Kasumi-1 (cell line): ENCODE data around the gene PSG4.
"Not testable (repeated sequence)": the region's sequence is repeated elsewhere in the genome, so short reads cannot be mapped to it uniquely, and the experiment has no call there.

Source experiments
- DNase-seq, 2 experiments: peaks; one replicate each; lab custom pipeline; 2025; lab: John Stamatoyannopoulos, UW

Gene PSG4

DNA sequence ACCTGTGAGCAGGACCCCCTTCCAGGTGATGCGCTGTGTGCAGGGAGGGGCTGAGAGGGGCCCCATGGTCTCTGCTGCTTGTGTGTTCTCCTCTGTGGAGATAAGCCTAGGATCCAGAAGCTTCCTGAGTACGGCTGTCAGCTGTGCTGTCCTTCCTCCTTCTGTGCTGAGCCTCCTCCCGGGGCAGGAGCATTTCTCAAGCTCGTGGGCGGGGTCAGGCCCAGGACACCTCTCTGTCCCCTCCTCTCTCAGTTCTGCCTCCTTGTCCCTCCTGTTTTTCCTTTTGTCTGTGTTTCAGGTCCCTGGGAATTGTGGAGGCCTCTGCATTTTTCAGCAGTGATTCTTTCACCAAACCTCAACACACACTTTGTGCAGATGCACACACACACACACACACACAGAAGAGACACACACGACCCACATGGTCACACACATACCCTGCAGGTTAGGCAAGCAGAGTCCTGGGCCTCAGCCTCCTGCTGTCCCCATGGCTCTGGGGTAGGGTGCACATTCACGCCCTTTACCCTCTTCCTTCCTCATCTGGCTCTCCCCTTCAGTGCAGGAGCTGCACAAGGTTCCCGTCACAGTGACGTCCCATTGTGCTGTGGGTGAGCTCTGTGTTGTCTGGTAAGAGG lies at the start of gene PSG4:
Gene PSG4 (minus strand): TSS at position 168 of the 635 bp plus-strand sequence. CDS start 102 bp downstream, at position 66.
- DNase-seq = not testable (repeated sequence)

DNA sequence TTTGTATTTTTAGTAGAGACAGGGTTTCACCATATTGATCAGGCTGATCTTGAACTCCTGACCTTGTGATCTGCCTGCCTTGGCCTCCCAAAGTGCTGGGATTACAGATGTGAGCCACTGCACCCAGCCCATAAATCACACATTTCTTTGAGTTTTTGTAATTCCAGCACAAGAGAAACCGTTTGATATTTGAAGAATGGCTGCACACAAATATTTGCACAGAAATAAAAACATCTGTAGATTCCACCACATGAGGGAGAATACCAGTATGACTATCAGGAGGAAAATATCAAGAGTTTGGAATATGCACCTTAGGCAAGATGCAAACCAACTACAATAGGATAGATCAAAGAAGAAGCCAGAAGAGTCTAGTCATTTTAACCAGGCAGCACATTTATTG lies 46.0 kb upstream of the PSG4 start:
- not testable (repeated sequence) for DNase-seq

DNA sequence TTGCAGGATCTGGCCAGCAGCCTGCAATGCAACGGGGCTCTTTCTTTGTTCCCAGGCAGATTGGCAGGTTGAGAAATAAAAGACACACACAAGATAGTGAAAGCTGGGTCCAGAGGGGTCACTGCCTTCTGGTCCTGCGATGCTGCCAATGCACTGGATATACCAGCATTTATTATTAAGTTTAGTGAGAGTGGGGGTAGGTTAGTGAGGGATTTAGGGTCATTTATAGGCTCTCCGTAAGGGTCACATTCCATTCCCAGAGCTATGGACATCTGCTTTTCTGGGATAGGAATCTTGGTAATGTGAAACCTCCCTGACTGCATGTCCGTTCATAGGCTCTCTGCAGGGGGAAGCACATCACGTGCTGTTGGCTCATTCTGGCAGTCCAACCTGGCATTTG lies 44.9 kb upstream of the PSG4 start:
- DNase-seq = not testable (repeated sequence)

DNA sequence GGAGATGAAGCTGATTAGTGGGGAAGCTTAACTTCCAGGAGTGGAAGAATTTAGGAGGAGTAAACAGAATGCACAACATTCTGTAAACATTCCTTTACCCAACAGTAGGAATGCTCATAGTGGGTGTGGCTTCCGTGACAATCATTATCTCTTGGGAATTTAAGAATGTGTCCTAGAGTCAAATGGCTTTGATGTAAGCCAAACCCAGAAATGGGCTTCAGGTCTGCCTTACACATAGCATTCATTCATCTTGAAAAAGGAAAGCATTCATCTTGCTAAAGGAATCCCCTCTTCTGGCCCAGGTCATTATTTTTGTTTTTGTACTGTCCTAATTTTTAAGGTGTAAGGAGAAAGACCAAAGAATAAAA lies 43.2 kb upstream of the PSG4 start:
- DNase-seq = not testable (repeated sequence)

DNA sequence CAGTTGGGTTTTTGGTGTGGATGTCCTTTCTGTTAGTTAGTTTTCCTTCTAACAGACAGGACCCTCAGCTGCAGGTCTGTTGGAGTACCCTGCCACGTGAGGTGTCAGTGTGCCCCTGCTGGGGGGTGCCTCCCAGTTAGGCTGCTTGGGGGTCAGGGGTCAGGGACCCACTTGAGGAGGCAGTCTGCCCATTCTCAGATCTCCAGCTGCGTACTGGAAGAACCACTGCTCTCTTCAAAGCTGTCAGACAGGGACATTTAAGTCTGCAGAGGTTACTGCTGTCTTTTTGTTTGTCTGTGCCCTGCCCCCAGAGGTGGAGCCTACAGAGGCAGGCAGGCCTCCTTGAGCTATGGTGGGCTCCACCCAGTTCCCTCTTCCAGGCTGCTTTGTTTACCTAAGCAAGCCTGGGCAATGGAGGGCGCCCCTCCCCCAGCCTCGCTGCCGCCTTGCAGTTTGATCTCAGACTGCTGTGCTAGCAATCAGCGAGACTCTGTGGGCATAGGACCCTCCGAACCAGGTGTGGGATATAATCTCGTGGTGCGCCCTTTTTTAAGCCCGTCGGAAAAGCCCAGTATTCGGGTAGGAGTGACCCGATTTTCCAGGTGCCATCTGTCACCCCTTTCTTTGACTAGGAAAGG lies 41.9 kb upstream of the PSG4 start:
- not testable (repeated sequence) for DNase-seq

DNA sequence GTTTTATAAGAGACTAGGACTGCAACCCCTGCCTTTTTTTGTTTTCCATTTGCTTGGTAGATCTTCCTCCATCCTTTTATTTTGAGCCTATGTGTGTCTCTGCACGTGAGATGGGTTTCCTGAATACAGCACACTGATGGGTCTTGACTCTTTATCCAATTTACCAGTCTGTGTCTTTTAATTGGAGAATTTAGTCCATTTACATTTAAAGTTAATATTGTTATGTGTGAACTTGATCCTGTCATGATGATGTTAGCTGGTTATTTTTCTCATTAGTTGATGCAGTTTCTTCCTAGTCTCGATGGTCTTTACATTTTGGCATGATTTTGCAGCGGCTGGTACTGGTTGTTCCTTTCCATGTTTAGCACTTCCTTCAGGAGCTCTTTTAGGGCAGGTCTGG lies 40.4 kb upstream of the PSG4 start:
- not testable (repeated sequence) for DNase-seq

DNA sequence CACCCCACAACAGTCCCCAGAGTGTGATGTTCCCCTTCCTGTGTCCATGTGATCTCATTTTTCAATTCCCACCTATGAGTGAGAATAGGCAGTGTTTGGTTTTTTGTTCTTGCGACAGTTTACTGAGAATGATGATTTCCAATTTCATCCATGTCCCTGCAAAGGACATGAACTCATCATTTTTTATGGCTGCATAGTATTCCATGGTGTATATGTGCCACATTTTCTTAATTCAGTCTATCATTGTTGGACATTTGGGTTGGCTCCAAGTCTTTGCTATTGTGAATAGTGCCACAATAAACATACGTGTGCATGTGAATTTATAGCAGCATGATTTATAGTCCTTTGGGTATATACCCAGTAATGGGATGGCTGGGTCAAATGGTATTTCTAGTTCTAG lies 36.8 kb upstream of the PSG4 start:
- DNase-seq = not testable (repeated sequence)

DNA sequence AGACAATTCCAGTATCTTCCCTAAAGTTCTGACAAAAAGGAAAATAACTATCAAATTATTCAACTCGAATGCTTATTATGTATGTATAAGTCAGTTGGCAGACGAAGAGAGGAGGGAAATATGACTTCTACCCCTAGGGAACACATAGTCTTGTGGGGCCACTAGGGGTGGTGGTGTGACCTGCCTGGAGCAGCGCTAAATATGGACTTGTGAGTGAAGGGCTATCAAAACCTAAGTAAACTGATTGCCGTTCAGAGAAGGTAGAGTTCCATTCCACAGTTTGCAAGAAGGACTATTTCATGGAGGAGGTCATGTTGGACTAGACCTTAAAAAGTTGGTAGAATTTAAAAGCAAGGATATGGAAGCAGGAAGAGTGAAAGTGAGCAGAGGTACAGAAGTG lies 32.8 kb upstream of the PSG4 start:
- not testable (repeated sequence) for DNase-seq

DNA sequence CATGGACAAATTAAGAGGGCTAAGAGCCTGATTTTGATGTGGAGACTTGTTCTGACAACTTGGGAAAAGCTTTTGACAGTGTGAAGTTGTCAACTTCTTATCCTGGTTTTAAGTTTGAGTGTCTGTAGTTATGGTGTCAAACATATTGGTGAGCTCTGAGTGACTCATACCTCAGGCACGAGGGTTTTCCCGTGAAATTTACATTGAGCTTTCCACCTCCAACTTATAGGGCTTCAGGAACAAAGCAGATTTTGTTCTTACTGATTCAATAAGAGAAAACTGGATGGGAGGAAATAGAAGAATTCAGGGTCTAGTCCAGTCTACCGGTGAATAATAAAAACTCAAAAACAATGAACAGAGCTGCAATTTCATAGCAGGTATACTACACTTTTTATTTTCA lies 30.2 kb upstream of the PSG4 start:
- DNase-seq = not testable (repeated sequence)

DNA sequence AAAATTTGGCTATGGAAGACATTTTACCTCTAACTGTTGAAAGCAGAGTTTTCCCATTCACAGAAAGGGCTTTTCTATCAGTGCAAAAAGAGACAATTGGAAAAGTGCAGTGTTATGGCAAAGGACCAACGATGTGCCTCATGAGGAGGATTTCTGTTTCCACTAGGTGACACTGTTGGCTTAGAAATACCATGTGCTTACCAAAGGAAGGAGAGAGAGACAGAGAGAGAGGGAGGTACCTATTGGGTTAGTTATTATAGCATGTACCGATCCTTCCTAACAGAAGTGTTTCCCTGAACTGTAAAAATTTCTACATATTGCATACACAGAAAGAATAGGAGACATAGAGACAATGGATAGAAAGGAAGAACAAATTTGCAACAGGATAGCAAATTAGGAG lies 23.9 kb upstream of the PSG4 start:
- no peak for DNase-seq

DNA sequence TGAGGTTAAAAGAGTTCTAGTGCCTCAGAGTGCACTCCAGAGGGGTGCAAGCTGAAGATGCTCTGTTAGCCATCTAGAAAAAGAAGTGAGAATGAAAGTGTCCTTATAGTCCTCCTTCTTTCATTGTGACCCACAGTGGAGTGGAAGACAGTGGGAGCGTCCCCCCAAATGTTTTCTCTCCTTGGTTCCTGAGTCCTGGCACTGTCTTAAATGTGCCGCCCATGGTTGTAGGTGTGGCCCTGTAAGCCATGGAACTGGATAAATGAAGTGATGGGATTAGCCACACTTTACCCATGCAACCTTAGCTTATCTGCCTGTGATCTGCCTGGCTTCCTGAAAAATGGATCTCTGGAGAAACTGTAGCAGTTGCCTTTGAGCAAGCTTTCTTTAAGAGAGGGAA lies 23.3 kb upstream of the PSG4 start:
- not testable (repeated sequence) for DNase-seq

DNA sequence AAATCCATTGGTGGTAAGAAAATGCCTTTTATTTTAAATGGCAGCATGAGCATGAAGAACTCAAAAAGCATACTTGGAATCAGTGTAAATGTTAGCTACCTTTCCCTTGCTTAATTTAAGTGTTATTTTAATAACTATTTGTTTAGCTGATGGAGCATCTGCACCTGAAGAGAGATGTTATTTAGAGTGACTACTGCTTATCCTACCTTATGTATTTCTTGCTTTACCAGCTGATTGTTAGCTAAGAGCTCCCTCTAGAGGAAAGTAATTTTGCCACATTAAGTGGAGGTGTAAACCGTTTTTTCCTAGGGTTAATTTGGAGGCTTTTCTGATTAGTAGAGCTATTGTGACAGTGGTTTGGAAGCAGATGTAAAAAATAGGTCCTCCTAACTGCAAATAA lies 21.5 kb upstream of the PSG4 start:
- DNase-seq = not testable (repeated sequence)

DNA sequence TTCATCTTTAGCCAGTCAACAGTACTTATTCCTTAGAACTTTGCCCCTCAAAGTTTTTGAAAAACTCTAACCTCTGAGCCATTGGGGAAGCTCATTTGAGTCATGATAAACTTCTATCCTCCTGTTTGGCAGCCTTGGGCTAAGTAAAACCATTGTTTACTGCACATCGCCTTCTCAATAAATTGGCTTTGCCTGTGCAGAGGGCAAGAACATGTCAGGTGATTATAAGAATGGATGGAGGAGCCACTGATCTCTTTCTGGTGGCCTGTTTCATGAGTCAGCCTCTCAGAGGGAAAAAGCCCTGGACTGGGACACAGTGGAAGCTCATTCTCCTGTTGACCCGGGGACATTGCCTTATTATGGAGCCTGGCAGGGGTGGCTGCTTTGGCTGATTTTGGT lies 19.4 kb upstream of the PSG4 start:
- no peak for DNase-seq

DNA sequence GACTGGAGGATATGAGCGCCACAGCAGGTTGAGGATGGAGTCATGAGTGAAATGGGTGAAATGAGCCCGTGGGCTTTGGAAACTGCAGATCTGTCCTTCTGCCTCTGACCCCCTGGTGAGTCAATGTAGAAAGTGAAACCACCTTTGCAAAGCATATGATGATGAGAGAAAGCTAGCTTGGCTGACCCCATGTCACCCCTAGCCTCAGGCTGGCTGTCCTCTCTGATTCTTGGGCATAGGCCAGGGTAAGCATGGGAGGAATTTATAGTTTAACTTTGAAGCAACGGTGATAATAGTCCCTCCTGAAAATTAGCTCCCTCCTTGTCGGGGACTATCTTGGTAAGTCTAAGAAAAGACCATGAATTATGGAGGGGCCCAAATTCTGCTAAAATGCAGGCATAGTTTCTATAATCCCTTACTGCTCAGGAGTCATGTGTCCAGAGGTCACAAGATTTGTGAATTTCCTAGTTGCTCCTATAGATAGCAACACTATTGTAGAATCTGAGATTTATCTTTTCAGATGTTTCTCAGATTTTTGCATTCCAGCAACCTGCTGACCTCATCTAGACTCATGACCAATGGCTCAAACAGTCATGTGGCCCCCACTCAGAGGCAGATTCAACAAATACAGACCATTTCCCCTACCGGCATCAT lies 18.9 kb upstream of the PSG4 start:
- DNase-seq = not testable (repeated sequence)

DNA sequence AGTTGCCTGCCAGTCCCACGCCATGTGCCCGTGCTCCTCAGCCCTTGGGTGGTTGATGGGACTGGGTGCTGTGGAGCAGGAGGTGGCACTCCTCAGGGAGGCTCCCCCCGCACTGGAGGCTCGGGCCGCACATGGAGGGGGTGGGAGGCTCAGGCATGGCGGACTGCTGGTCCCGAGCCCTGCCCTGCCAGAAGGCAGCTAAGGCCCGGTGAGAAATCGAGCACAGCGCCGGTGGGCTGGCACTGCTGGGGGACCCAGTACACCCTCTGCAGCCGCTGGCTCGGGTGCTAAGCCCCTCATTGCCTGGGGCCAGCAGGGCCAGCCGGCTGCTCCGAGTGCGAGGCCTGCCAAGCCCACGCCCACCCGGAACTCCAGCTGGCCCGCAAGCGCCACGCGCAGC lies 16.5 kb upstream of the PSG4 start:
- DNase-seq = not testable (repeated sequence)

DNA sequence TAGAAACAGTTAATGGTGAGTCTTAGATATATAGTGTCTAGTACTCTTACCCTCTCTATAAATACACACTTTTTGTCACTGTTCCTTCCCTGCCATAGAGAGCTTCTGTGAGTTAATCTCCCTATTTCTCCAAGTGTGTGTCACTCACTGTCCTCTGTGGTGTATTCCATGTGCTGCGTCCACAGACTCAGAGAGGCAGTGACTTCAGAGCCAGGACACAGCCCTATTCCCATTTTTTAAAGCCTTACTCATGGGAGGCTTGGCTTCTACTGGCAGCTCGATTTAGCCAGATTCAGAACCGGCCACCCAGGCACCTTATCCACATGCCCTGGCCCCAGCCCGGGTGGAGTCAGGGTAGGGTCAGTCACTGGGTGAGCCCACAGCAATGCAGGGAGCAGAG lies 13.7 kb upstream of the PSG4 start:
- DNase-seq = not testable (repeated sequence)

DNA sequence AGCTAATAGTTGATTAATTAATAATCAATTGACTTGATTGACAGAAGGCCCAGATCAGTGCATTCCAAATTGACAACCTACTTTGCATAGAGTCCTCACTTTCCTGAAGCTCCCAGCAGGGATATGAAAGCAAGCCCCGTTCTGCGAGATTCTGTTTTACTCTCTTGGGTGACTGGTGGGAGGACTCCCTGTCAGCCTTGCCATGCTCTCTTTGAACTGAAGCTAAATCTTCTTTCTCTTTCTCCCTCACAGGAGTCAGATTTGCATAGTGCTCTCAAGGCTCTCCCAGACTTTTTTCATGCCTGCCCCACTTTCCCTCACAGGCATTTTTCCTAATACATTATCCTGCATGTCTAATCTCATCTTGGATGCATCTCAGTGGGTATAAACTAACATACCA lies 10.4 kb upstream of the PSG4 start:
- not testable (repeated sequence) for DNase-seq

DNA sequence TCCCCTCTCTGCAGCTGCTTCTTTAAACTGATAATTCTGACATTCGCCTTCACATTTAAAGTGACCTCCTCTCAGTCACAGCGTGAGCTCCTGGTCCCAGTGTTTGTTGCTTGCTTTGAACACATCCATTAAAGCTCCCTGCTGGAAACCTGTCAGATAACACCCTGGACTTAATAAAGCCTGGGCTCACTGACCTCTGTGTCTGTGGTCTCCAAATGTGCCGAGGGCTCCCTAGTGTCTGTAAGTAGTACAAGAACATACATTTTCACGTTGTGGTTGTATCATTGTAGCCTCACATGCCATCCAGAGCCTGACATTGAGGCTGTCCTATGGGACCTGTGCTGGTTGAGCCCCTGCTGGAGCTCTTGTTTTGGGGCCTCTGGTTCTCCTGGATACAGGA lies 2.6 kb upstream of the PSG4 start:
- no peak for DNase-seq

DNA sequence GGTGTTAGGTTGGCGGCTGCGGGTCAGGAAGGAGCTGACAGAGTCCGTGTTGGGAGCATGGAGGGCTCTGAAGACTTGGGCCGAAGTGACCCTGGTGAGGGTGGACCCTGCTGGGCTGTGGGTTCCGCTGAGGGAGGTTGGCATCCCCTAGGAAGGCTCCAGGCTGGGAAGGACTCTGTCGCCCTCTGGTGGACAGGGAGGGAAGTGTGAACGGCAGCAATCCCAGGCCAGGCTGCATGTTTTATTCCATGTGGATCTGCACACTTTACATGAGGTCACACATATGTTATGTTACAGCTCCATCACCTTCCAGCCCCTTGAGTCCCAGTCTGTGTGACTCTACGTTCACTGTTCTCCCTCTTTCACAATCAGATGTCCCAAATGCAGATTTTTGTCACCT lies 1.7 kb upstream of the PSG4 start:
- DNase-seq = not testable (repeated sequence)

DNA sequence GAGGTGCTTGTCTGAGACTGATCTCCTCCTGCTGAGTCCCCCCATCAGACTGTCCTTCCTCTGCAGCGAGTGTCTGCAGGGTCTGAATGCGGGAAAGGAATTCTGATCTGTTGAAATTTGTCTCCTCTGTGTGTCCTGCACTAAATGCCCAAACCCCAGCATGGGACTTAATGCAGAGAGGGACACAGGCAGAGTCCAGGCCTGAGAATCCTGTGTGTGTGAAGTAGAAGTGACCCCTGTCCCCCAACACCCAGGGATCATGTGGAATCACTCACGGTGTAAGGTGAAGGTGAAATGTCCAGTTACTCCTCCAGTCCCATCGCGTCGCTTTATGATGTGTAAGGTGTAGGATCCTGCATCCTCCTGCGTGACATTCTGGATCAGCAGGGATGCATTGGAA lies 1.8 kb downstream of the PSG4 start:
- DNase-seq = not testable (repeated sequence)

DNA sequence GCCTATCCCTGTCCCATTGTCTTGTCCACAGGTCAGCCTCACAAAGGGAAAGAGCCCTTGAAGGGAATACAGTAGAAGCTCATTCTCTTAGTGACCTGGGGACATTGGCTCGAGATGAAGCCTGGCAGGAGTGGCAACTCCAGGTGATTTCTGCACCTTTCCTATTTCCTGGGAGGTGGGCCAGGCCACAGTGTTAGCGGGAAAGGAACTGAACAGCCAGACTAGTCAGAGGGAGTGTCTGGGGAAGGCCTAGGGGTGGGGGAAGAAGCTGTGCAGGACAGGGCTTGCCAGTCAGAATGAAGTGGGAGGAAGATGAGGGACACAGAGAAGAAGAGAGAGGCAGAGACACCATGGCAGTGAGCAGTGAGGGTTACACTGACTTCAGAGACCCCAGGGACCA lies 3.5 kb downstream of the PSG4 start:
- not testable (repeated sequence) for DNase-seq

DNA sequence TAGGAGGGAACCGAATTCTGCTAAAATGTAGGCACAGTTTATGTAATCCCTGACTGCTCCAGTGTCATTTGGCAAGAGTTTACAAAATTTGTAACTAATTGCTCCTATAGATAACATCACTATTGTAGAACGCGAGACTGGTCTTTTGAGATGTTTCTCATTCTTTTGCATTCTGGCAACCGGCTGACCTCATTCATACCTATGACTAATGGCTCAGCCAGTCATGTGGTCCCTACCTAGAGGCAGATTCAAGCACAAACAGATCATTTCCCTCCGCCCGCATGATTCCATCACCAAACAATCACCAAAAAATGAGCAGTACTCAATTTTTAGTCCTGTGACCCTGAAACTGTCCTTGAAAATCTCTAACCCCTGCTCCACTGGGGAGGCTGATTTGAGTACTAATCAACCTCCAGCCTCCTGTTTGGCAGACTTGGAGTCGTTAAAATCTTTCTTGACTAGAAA lies 4.1 kb downstream of the PSG4 start:
- not testable (repeated sequence) for DNase-seq
